DMS153 treated with DMSO at 0.1 percent for 48 hours (cell line): ENCODE measurements around the gene MYOM1.
"Not testable (repeated sequence)": the region's sequence is repeated elsewhere in the genome, so short reads cannot be mapped to it uniquely, and the experiment has no call there.

ENCODE experiments used
- DNase-seq: peaks from one replicate; lab custom pipeline; 2025; ENCODE audit not compliant: unreplicated experiment; lab: John Stamatoyannopoulos, UW

MYOM1 gene

DNA sequence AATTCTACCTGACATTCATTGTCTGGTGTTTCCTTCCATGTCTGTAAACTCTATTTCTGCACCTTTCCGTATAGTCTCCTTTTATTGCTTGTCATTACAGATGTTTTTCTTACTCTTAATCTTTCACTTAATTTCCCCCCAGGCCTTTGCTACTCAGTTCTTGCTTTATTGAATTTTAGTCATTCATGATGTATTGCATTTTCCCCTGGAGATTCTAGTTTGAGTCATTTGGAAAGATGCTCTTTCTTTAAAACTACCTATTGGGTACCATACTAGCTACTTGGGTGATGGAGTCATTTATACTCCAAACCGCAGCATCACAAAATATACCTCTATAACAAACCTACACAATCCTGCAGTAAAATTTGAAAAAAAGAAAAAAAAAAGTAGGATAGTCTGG lies 179.6 kb downstream of the MYOM1 start:
- DNase-seq, result no peak

DNA sequence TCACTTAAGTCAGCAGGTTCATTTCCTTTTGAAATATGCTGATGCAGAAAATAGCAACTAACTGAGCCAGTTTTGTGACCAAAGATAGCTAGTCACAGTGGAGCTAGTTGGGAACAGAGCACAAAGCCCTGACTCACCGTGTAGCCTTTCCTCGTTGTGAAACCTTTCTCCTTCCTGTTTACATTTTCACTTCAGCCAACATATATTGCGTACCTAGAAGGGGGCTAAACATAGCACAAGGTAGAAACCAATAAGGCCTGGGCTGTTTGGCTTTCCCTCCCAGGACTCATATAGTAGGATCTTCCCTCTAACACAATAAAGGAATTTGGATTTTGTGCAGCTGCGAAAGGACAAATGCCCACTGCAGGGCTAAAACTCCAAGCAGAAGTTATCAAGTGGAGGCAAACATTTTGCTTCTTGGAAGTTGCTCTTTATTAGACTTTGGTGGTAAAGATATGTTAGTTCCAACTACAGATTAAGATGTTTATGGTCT lies 182.3 kb downstream of the MYOM1 start:
- no peak for DNase-seq

DNA sequence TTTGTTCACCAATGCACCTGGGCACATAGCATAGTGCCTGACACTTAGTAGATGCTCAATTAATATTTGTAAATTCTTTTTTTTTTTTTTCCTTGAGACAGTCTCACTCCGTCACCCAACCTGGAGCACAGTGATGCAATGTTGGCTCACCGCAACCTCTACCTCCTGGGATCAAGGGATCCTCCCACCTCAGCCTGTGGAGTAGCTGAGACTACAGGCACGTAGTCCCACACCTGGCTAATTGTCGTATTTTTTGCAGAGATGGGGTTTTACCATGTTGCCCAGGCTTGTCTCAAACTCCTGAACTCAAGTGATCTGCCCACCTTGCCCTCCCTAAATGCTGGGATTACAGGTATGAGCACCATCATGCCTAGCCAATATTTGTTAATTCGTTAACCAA lies 183.7 kb downstream of the MYOM1 start:
- DNase-seq, result no peak

DNA sequence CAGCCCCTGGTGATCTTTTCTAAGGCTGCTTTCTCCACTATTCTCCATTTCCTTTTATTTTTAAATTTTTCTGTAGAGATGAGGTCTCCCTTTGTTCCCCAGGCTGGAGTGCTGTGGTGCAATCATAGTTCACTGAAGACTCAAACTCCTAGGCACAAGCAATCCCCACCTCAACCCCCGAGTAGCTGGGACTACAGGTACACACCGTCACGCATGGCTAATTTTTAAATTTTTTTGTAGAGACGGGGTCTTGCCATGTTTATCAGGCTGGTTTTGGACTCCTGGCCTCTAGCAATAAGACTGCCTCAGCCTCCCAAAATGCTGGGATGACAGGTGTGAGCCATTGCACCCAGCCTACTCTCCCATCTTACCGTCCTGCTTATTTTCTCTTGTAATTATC lies 184.1 kb downstream of the MYOM1 start:
- DNase-seq, result no peak

DNA sequence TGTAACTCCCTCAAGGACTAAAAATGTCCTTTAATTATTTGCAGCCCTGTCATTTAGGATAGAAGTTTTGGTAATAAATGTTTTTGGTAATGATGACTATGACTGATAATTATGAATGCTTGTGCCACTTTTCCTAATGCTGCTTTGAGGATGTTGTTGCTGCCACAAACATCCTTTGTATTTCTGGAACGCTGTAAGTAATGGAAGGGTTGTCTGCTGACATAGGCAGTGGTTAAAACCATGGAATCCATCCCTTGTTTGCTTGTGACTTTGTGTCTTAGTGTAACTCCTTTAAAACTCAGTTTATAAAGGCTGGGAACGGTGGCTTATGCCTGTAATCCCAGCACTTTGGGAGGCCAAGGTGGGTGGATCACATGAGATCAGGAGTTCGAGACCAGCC lies 187.0 kb downstream of the MYOM1 start:
- DNase-seq, result no peak

DNA sequence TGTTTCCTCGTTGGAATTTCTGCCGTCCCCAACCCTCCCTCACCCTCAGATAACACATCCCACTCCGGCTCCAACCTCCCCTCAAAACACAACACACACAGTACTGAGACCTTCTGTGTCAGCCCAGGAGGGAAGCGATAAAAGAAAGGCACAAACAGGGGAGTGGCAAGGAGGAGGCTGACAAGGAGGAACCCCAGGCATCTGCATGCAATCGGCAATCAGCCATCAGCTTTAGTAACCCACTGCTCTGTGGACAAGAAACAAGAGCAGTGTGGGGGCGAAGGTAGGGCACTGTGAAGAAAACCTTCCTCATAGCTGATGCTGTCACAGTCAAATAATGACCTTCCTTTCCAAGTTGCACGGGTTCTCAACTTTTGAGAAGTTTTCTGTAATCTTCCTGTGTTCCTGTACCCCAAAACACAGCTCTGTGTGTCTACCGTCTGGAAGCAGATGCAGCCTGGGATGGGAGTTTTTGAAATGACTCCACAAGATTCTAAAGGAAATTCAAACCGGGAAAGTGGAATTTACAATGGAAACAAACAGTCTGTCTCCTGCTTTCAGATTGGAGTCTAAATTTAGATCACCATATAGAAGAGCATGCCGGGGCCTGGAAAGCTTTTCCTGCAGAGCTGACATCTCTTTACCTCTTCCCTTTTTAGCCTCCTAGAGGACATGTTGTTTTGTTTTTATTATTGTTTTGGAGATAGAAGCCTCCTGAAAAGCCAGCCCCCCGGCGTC lies 190.4 kb downstream of the MYOM1 start:
- no peak for DNase-seq

DNA sequence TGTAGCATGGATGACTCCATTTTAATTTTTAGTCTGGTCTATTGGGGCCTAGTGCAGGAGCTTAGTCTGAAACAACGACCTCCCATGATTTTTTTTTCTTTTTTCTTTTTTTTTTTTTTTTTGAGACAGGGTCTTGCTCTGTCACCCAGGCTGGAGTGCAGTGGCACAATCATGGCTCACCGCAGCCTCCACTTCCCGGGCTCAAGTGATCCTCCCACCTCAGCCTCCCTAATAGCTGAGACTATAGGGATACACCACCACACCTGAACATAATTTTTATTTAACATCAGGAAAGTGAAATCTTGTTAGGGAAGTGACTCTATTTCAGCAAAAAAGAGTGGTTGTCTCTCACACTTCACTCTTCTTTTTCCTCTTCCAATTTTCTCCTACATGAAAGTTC lies 191.7 kb downstream of the MYOM1 start:
- not testable (repeated sequence) for DNase-seq

DNA sequence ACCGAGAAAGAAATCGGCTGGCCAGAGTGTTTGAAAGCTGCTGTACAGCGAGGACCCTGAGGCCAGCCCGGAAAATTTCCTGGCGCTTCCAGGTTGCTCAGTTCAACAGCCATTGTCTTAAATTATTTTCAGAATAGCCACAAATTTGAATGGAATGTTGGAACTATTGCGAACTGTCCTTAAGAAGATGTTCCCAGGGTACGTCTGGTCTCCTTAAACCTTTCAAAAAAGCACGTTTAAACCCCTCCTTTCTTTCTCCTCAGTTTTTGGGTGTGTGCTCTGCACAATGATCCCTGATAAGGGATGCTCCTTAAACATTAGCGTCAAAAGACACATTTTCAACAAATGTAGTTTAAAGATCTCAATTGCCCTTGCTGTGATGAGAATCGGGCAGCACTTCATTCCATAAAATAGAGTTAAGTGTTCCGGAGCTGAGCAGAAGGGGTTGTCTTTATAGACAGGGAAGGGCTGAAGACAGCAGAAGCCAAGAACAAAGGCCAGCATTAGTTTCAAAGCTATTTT lies 192.3 kb downstream of the MYOM1 start:
- DNase-seq, result no peak

DNA sequence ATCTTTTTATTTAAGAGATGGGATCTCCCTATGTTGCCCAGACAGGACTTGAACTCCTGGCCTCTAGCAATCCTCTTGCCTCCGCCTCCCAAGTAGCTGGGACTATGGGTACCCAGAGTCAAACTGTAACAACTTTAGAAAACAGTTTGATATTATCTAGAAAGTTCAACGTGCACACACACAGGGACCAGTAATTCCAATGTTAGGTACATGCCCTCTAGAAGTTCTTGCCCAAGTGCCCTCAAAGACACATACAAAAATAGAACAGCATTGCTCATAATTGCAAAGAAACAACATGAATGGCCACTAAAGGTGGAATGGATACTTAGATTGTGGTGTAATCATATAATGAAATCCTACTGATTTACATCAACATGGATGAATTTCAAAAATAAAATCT lies 194.2 kb downstream of the MYOM1 start:
- DNase-seq, result no peak

DNA sequence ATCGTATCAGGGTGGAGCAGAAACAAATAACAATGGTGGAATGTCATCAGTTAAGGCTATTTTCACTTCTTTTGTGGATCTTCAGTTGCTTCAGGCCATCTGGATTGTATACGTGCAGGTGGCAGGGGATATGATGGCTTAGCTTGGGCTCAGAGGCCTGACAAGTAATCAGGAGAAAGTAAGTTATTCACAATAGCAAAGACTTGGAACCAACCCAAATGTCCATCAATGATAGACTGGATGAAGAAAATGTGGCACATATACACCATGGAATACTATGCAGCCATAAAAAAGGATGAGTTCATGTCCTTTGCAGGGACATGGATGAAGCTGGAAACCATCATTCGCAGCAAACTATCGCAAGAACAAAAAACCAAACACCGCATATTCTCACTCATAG lies 196.2 kb downstream of the MYOM1 start:
- DNase-seq, result not testable (repeated sequence)
